ENCODE data around the gene TMEM170A.

DNA sequence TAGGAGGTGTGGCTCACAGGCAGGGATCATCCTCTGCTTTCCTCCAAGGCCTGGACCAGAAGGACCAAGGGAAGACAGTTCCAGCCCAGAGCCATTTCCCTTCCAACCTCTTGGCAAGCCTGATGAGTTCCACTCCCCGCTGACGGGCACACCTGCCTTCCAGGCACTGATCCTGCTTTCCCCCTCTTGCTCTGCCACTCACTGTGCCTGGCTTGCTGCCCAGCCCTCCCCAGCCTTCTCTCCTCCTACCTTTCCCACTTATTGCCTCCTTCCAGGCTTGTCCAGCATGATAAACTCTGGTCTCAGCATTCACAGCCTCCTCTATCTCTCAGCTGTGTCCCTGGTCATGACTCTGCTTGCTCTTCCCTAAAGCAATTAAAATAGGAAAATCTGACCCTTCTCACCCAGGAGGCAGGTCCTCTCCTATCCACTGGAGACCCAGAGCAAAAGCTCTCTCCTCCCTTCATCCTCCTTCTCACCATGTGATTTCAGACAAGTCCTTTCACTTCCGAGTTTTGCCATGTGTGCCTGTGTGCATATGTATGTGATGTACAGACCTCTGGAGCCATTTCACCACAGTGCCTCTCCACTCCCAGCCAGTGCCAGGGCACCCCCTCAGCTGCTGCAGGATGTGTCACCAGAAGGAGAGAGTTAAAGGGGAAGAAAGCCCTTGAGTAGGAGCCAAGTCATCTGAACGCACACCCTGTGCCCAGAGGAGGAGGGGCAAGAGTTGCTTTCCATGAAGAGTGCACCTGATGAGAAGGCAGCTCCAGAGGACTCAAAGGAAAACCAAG lies 13.4 kb upstream of the TMEM170A start:
- TF ChIP-seq POLR2AphosphoS5 (IDR thresholded peaks at IDR 0.05; ENCODE audit: low read depth, low read length), result no peak
- no peak for TF ChIP-seq TAF1 (IDR thresholded peaks at IDR 0.05; ENCODE audit: borderline replicate concordance, insufficient read depth, low read length)

All from PFSK-1 (cell line).